NCI-H146 (cell line): ENCODE data around the gene PDZK1IP1.

Experiments
- DNase-seq: peaks from one replicate; lab custom pipeline; 2025; lab: John Stamatoyannopoulos, UW

The PDZK1IP1 gene

GRCh38 chr1:47137198-47137597 lies 52.6 kb downstream of the PDZK1IP1 start, which contains the start of gene CYP4A22:
Gene CYP4A22, plus strand, starts transcription at chr1:47137441. Its CDS starts 45 bp downstream, at chr1:47137486.
- no peak for DNase-seq
